Activated CD4-positive, alpha-beta T cell treated with anti-CD3 and anti-CD28 coated beads, Interleukin-2, amount 10 ng/mL, durations not matched to agents 24 days and 14 days (primary cell): ENCODE measurements around the gene NOP9. TPM values are rescaled to one million over a fixed set of nuclear protein-coding genes. Genes with fewer than 3 reads are reported as not detected.

Experiments
- total RNA-seq: library from RNA; stranded (reverse); gene quantifications from 2 replicates; pipeline ENCODE4 v1.2.3, GENCODE V29; 2022

NOP9 gene
- total RNA-seq, 1 donor from 2014 or later: 48.3 TPM

Other genes with a start within 250 kb of the NOP9 start
- gene CARMIL3, start 247.8 kb upstream of the NOP9 start, total RNA-seq: 1.3 and 1.5 TPM in 2 replicates
- not detected in 2 replicates for gene CPNE6, start 228.3 kb upstream of the NOP9 start, total RNA-seq
- 63.6 and 64.2 TPM in 2 replicates for gene PCK2, start 205.5 kb upstream of the NOP9 start, total RNA-seq
- gene DCAF11, start 185.1 kb upstream of the NOP9 start, total RNA-seq: 55.8 and 57.3 TPM in 2 replicates
- 0.96 and 1.2 TPM in 2 replicates for gene NRL, start 184.9 kb upstream of the NOP9 start, total RNA-seq
- gene FITM1, start 169.2 kb upstream of the NOP9 start, total RNA-seq: 0.26 and 0.54 TPM in 2 replicates
- gene PSME1, start 163.7 kb upstream of the NOP9 start, total RNA-seq: 300 and 306 TPM in 2 replicates
- gene EMC9, start 158.3 kb upstream of the NOP9 start, total RNA-seq: 26.6 and 30.3 TPM in 2 replicates
- gene PSME2, start 153.2 kb upstream of the NOP9 start, total RNA-seq: 565 and 584 TPM in 2 replicates
- gene RNF31, start 152.4 kb upstream of the NOP9 start, total RNA-seq: 95.1 and 95.6 TPM in 2 replicates
- gene IRF9, start 138.6 kb upstream of the NOP9 start, total RNA-seq: 138 and 159 TPM in 2 replicates
- 33.8 and 34.3 TPM in 2 replicates for gene REC8, start 127.8 kb upstream of the NOP9 start, total RNA-seq
- gene IPO4, start 111.0 kb upstream of the NOP9 start, total RNA-seq: 107 and 112 TPM in 2 replicates
- gene TM9SF1, start 104.4 kb upstream of the NOP9 start, total RNA-seq: 35.1 and 36.4 TPM in 2 replicates
- gene TSSK4, start 94.2 kb upstream of the NOP9 start, total RNA-seq: 0.26 and 0.36 TPM in 2 replicates
- 88.0 and 89.9 TPM in 2 replicates for gene CHMP4A, start 86.4 kb upstream of the NOP9 start, total RNA-seq
- gene MDP1, start 83.8 kb upstream of the NOP9 start, total RNA-seq: 11.6 and 13.5 TPM in 2 replicates
- 188 and 190 TPM in 2 replicates for gene NEDD8, start 67.5 kb upstream of the NOP9 start, total RNA-seq
- 32.4 and 42.8 TPM in 2 replicates for gene GMPR2, start 66.9 kb upstream of the NOP9 start, total RNA-seq
- 87.1 and 93.6 TPM in 2 replicates for gene TINF2, start 57.2 kb upstream of the NOP9 start, total RNA-seq
- 5.1 and 6.2 TPM in 2 replicates for gene TGM1, start 36.7 kb upstream of the NOP9 start, total RNA-seq
- 49.6 and 51.1 TPM in 2 replicates for gene RABGGTA, start 28.3 kb upstream of the NOP9 start, total RNA-seq
- 10.1 and 10.3 TPM in 2 replicates for gene DHRS1, start 70 bp upstream of the NOP9 start, total RNA-seq
- gene CIDEB, start 8.1 kb downstream of the NOP9 start, total RNA-seq: 21.8 and 22.2 TPM in 2 replicates
- gene LTB4R2, start 10.3 kb downstream of the NOP9 start, total RNA-seq: 9.6 and 11.0 TPM in 2 replicates
- gene LTB4R, start 11.7 kb downstream of the NOP9 start, total RNA-seq: 12.2 and 14.2 TPM in 2 replicates
- gene ADCY4, start 35.2 kb downstream of the NOP9 start, total RNA-seq: 1.6 and 2.8 TPM in 2 replicates
- gene RIPK3, start 40.1 kb downstream of the NOP9 start, total RNA-seq: 12.0 and 13.9 TPM in 2 replicates
- gene NFATC4, start 68.3 kb downstream of the NOP9 start, total RNA-seq: not detected in 2 replicates
- not detected in 2 replicates for gene NYNRIN, start 99.2 kb downstream of the NOP9 start, total RNA-seq
- 4.5 and 7.4 TPM in 2 replicates for gene CBLN3, start 129.8 kb downstream of the NOP9 start, total RNA-seq
- gene KHNYN, start 130.1 kb downstream of the NOP9 start, total RNA-seq: 63.0 and 65.4 TPM in 2 replicates
- gene SDR39U1, start 142.9 kb downstream of the NOP9 start, total RNA-seq: 40.8 and 49.7 TPM in 2 replicates
- not detected in 2 replicates for gene CMA1, start 208.4 kb downstream of the NOP9 start, total RNA-seq